Measurements from ENCODE around the gene KDM5B. TPM values are rescaled to one million over a fixed set of nuclear protein-coding genes. Genes with fewer than 3 reads are reported as not detected.

Gene KDM5B
- total and polyA plus RNA-seq, 2 donors from 2014 or later, result 10.7 to 55.5 TPM

- TF ChIP-seq CTCF (IDR thresholded peaks at IDR 0.05; ENCODE audit: borderline replicate concordance, extremely low read depth, insufficient read depth), result no peak
- Histone ChIP-seq H3K4me1 (ENCODE audit: control insufficient read depth in 2 of 3, insufficient read depth in 2 of 3, low read depth in 1 of 3, low read length in 3 of 3) (no peaks in the 10 kb centered on the region), H3K9ac (ENCODE audit: low read length in 3 of 3) (no peak overlapping the region), H3K4me3 (ENCODE audit: low read length in 3 of 3) (no peak overlapping the region), H3K27me3 (ENCODE audit: control insufficient read depth, insufficient read depth, low read length) (no peaks in the 10 kb centered on the region), H3K36me3 (ENCODE audit: control insufficient read depth in 2 of 3, insufficient read depth in 3 of 3, low read length in 3 of 3) (no peaks in the 10 kb centered on the region), H3K9me3 (ENCODE audit: control insufficient read depth in 2 of 3, insufficient read depth in 1 of 3, low read length in 3 of 3) (no peaks in the 10 kb centered on the region), H3K27ac (ENCODE audit: low read depth in 2 of 2, low read length in 2 of 2) (no peak overlapping the region)
- FAIRE-seq, result no peak
- intact Hi-C loops (cut with DNase I), result no loop called here
- no peak for DNase-seq
These were observed 122.6 kb downstream of the KDM5B start for GRCh38 chr1:202685641-202686040.

GRCh38 chr1:202684716-202685115 lies 123.5 kb downstream of the KDM5B start:
- Histone ChIP-seq H3K36me3 (ENCODE audit: control insufficient read depth in 2 of 3, insufficient read depth in 3 of 3, low read length in 3 of 3) (no peaks in the 10 kb centered on the region), H3K27me3 (ENCODE audit: control insufficient read depth, insufficient read depth, low read length) (no peaks in the 10 kb centered on the region), H3K4me3 (ENCODE audit: low read length in 3 of 3) (no peak overlapping the region), H3K4me1 (ENCODE audit: control insufficient read depth in 2 of 3, insufficient read depth in 2 of 3, low read depth in 1 of 3, low read length in 3 of 3) (no peaks in the 10 kb centered on the region), H3K27ac (ENCODE audit: low read depth in 2 of 2, low read length in 2 of 2) (no peak overlapping the region), H3K9me3 (ENCODE audit: control insufficient read depth in 2 of 3, insufficient read depth in 1 of 3, low read length in 3 of 3) (no peaks in the 10 kb centered on the region), H3K9ac (ENCODE audit: low read length in 3 of 3) (no peak overlapping the region)
- intact Hi-C loops (cut with DNase I), result no loop called here
- TF ChIP-seq CTCF (IDR thresholded peaks at IDR 0.05; ENCODE audit: borderline replicate concordance, extremely low read depth, insufficient read depth), result no peak
- no peak for FAIRE-seq
- no peak for DNase-seq

- intact Hi-C loops (cut with DNase I), result no loop called here
- H3K9ac ChIP-seq (ENCODE audit: low read length in 3 of 3), result no peak overlapping the region
- no peak for DNase-seq
- no peak overlapping the region for H3K4me3 ChIP-seq (ENCODE audit: low read length in 3 of 3)
- H3K36me3 ChIP-seq (ENCODE audit: control insufficient read depth in 2 of 3, insufficient read depth in 3 of 3, low read length in 3 of 3), result no peaks in the 10 kb centered on the region
- H3K4me1 ChIP-seq (ENCODE audit: control insufficient read depth in 2 of 3, insufficient read depth in 2 of 3, low read depth in 1 of 3, low read length in 3 of 3), result no peaks in the 10 kb centered on the region
- no peak for FAIRE-seq
- H3K27ac ChIP-seq (ENCODE audit: low read depth in 2 of 2, low read length in 2 of 2), result no peak overlapping the region
- no peak for TF ChIP-seq CTCF (IDR thresholded peaks at IDR 0.05; ENCODE audit: borderline replicate concordance, extremely low read depth, insufficient read depth)
- H3K27me3 ChIP-seq (ENCODE audit: control insufficient read depth, insufficient read depth, low read length), result no peaks in the 10 kb centered on the region
- no peaks in the 10 kb centered on the region for H3K9me3 ChIP-seq (ENCODE audit: control insufficient read depth in 2 of 3, insufficient read depth in 1 of 3, low read length in 3 of 3)
These were observed 125.2 kb downstream of the KDM5B start for GRCh38 chr1:202683029-202683428.

- no peak for TF ChIP-seq CTCF (IDR thresholded peaks at IDR 0.05; ENCODE audit: borderline replicate concordance, extremely low read depth, insufficient read depth)
- H3K36me3 ChIP-seq (ENCODE audit: control insufficient read depth in 2 of 3, insufficient read depth in 3 of 3, low read length in 3 of 3), result no peaks in the 10 kb centered on the region
- H3K27me3 ChIP-seq (ENCODE audit: control insufficient read depth, insufficient read depth, low read length), result no peaks in the 10 kb centered on the region
- peaks cover 0 to 1% (median 0%) of the 10 kb centered on the region in 3 donors for H3K9me3 ChIP-seq (ENCODE audit: control insufficient read depth in 2 of 3, insufficient read depth in 1 of 3, low read length in 3 of 3)
- intact Hi-C loops (cut with DNase I), result no loop called here
- DNase-seq (no peak), FAIRE-seq (no peak)
- H3K27ac ChIP-seq (ENCODE audit: low read depth in 2 of 2, low read length in 2 of 2), result no peak overlapping the region
- H3K9ac ChIP-seq (ENCODE audit: low read length in 3 of 3), result no peak overlapping the region
- no peaks in the 10 kb centered on the region for H3K4me1 ChIP-seq (ENCODE audit: control insufficient read depth in 2 of 3, insufficient read depth in 2 of 3, low read depth in 1 of 3, low read length in 3 of 3)
- no peak overlapping the region for H3K4me3 ChIP-seq (ENCODE audit: low read length in 3 of 3)
These were observed 125.7 kb downstream of the KDM5B start for GRCh38 chr1:202682477-202682876.

Measured in kidney (tissue), 14 donors.